Right lobe of liver (tissue), 4 donors: ENCODE measurements around the gene AFDN.

Experiments
- CTCF ChIP-seq, 4 donors: fragments of 200-600 bp in 3 of 4; fragments of 450-650 bp in 1 of 4; IDR thresholded peaks; one replicate each; pipeline versions ENCODE4 v1.5.1 to v1.8.0; 2016 to 2022; ENCODE audit warnings: antibody characterized with exemption in 4 of 4, mild to moderate bottlenecking in 2 of 4
- POLR2A ChIP-seq: fragments of 450-650 bp; IDR thresholded peaks from one replicate; pipeline ENCODE4 v1.6.1; 2017; ENCODE audit warnings: antibody characterized with exemption, mild to moderate bottlenecking
- donor health status: DM: no; HTN: no; CAD: no.
- donor health status: DM: no; HTN: no; CAD: no.
- donor health status: DM: no; HTN: yes; CAD: no.

DNA sequence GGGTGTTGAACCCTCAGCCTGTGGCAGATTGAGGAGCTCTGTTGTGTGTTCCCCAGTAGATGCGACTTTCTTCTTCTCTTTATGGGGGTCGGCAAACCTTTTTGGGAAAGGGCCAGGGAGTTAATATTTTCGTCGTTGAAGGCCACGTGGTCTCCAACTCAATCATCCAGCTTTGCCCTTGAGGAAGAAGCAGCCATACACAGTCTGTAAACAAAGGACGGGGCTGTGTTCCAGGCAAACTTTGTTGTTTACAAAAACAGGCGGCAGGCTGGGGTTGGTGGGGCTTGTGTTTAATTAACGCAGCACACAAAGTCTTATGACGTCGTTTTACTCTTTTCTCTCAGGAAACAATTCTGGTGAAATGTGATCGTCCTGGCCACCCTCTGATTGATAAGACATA, 190.9 kb downstream of the AFDN start:
- TF ChIP-seq CTCF (IDR thresholded peaks at IDR 0.05), result no peak
- TF ChIP-seq POLR2A, result no peak
